22Rv1 (cell line): ENCODE measurements around the gene APBB2.

Source experiments
- H3K27ac ChIP-seq: fragments of 450-650 bp; 2 replicates; pipeline ENCODE4 v1.5.1; 2017
- ZFX ChIP-seq: fragments of 450-650 bp; IDR thresholded peaks from 2 replicates; pipeline ENCODE4 v1.6.1; 2017; ENCODE audit warnings: antibody characterized with exemption, borderline replicate concordance
- TF ChIP-seq, protein P1 (sequence below): fragments of 450-650 bp; IDR thresholded peaks from 2 replicates; pipeline ENCODE4 v1.5.1; 2017; ENCODE audit warnings: mild to moderate bottlenecking

APBB2 gene

DNA sequence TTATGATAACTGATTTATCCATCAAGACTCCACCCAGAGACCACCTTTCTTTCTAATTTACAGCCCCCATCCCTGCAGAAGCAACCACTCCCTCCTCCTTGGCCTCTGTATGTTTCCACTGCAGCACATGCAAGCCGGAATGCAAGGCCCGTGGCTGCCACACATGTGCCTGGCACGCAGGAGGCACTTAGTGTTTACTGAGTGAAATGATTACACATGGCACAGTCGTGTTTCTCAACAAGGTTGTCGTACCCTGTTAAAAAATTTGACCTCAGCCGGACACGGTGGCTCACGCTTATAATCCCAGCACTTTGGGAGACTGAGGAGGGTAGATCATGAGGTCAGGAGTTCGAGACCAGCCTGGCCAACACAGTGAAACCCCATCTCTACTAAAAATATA, 104.3 kb downstream of the APBB2 start:
- no peak overlapping the region for H3K27ac ChIP-seq
- TF ChIP-seq ZFX = no peak
- TF ChIP-seq, protein P1, sequence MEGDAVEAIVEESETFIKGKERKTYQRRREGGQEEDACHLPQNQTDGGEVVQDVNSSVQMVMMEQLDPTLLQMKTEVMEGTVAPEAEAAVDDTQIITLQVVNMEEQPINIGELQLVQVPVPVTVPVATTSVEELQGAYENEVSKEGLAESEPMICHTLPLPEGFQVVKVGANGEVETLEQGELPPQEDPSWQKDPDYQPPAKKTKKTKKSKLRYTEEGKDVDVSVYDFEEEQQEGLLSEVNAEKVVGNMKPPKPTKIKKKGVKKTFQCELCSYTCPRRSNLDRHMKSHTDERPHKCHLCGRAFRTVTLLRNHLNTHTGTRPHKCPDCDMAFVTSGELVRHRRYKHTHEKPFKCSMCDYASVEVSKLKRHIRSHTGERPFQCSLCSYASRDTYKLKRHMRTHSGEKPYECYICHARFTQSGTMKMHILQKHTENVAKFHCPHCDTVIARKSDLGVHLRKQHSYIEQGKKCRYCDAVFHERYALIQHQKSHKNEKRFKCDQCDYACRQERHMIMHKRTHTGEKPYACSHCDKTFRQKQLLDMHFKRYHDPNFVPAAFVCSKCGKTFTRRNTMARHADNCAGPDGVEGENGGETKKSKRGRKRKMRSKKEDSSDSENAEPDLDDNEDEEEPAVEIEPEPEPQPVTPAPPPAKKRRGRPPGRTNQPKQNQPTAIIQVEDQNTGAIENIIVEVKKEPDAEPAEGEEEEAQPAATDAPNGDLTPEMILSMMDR = no peak

GRCh38 chr4:41108481-41108880, 105.9 kb downstream of the APBB2 start:
- H3K27ac ChIP-seq = no peak overlapping the region
- TF ChIP-seq, protein P1 = no peak

DNA sequence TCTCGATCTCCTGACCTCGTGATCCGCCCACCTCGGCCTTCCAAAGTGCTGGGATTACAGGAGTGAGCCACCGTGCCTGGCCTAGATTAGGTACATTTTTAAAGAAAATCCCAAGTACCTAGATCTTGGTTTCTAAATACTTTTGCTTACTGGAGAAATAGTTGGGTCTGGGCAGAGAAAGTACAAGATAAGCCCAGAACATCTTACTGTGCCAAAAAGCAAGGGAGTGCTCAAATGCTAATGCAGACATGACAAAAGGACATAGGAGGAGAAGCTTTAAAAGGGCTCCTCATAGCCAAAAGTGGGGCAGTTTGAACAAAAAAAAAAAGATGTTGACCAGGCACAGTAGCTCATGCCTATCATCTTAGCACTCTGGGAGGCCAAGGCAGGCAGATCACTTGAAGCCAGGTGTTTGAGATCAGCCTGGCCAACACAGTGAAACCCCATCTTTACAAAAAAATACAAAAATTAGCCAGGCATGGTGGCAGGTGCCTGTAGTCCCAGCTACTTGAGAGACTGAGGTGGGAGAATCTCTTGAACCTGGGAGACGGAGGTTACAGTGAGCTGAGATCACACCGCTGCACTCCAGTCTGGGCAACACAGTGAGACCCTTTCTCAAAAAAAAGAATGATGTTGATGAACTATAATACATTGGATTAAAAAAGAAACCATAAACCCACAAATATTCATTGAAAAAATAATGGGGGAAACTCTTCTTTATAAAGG, 107.5 kb downstream of the APBB2 start:
- TF ChIP-seq, protein P1 = no peak
- TF ChIP-seq ZFX = no peak

DNA sequence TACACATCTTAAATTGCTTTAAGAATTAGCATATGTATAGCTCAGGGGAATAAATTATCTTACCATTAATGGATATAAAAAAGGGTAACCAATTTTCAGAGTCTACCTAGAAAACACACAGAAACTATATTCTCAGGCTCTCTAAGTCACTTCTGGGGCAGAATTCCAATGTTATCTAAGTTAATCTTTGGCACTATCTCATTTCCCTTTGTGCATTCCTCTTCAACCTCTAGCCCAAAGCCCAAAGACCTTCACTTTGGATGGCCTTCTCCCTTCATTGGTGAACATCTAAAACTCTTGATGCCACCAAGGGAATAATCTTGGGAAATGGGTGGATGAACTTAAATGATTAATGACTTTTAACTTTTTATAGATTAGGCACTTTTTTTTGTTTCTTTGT, 108.3 kb downstream of the APBB2 start:
- H3K27ac ChIP-seq = no peak overlapping the region
- TF ChIP-seq, protein P1 = no peak
- no peak for TF ChIP-seq ZFX

More for the DNA sequence above, 107.5 kb downstream of the APBB2 start:
- no peak overlapping the region for H3K27ac ChIP-seq

GRCh38 chr4:41104155-41104554, 110.2 kb downstream of the APBB2 start:
- no peak overlapping the region for H3K27ac ChIP-seq
- TF ChIP-seq, protein P1 = no peak
- TF ChIP-seq ZFX = no peak

GRCh38 chr4:41103657-41104056, 110.7 kb downstream of the APBB2 start:
- H3K27ac ChIP-seq = no peak overlapping the region
- no peak for TF ChIP-seq ZFX
- TF ChIP-seq, protein P1 = no peak

- H3K27ac ChIP-seq = no peak overlapping the region
- TF ChIP-seq, protein P1 = no peak
- TF ChIP-seq ZFX = no peak
Observed at GRCh38 chr4:41102414-41103092, 111.8 kb downstream of the APBB2 start.
